Brain microvascular endothelial cell (primary cell): ENCODE data around the gene IRF2BPL.

Experiments
- DNase-seq: peaks from one replicate; pipeline ENCODE4 v3.0.0-alpha.2; 2020
- H3K27ac ChIP-seq: fragments of 250-450 bp; sonication (Bioruptor Pico); 2 replicates; pipeline ENCODE4 v1.5.1; 2020; ENCODE audit warnings: mild to moderate bottlenecking, moderate library complexity
- H3K27me3 ChIP-seq: fragments of 250-450 bp; sonication (Bioruptor Pico); replicated peaks from 2 replicates; pipeline ENCODE4 v1.5.1; 2020; ENCODE audit warnings: mild to moderate bottlenecking
- H3K36me3 ChIP-seq: fragments of 250-450 bp; sonication (Bioruptor Pico); replicated peaks from 2 replicates; pipeline ENCODE4 v1.5.1; 2020; ENCODE audit warnings: mild to moderate bottlenecking
- H3K4me3 ChIP-seq: 2 replicates; pipeline ENCODE4 v1.5.1; 2011; ENCODE audit warnings: low read depth, mild to moderate bottlenecking, control low read depth, low read length, moderate library complexity
- CTCF ChIP-seq: IDR thresholded peaks from 2 replicates; pipeline ENCODE4 v1.5.1; 2011; ENCODE audit warnings: low read depth, mild to moderate bottlenecking, moderate library complexity, low read length, control low read depth, inconsistent platforms; ENCODE audit errors: missing control alignments
- in situ Hi-C: cut with HindIII; loops from 2 replicates; pipeline ENCODE4 v1.10.0; 2017; ENCODE audit warnings: low sequenced_read_pairs, low pct_ligation_motif_present

IRF2BPL gene

DNA sequence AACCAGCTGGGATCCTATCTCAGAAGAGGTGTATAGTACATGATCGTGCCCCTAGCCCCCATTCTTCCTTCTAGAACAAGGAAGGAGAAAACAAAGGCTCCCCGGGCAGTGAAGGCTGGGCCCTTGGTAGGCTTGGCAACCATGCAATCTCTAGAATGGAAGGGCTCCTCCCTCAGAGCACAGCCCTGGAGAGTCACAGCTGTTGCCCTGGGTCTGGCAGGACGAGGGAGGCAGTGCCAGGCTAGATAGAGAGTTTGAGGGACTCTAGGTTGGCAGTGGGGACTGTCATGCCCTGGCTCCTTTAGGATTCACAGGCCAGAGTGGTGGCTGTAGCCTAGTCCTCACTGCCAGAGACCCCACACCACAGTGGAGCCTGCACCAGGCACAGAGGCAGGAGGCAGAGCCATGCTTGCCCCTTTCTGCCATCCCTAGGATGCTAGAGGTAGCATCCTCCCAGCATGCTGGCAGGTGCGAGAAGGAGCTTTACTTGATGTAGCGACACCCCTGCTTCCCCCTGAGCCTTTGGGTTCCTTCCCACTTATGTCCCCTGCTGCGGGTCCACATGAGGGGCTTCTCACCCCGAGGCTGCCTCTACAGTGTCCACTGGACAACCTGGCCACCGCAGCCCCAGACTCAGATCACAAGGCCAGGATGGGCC, 36.1 kb upstream of the IRF2BPL start:
- in situ Hi-C loops, result no loop called here
- TF ChIP-seq CTCF, result no peak
- H3K36me3 ChIP-seq, result no peaks in the 10 kb centered on the region
- H3K27ac ChIP-seq, result no peak overlapping the region
- no peak for DNase-seq
- H3K27me3 ChIP-seq, result no peaks in the 10 kb centered on the region
- H3K4me3 ChIP-seq, result no peak overlapping the region

DNA sequence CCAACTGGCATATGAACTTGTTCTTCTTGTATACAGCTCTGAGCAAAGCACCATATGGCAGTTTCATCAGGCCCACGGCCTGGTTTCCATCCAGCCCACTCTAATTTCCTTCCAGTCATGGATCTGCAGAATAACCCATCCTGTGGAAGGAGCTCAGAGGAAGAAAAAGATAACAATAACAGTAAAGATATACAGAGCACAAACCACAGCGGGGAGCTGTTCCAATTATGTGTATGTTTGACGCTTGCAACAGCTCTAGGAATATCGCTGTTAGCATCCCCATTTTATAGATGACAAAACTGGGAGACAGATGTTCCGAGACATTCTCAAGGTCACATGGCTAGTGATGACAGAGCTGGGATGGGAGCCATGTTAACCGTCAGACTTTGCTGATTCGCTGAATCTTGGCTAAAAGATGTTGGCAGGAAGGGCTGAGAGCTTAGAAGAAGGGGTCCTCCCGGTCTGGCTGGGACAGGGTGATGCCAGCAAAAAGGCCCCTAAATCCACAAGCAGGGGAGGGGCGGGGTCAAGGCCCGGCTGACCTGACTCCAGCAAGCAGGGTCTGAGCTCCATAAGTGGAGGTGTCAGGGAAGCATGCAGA, 35.2 kb upstream of the IRF2BPL start:
- H3K27me3 ChIP-seq, result no peaks in the 10 kb centered on the region
- no peak for DNase-seq
- no peak overlapping the region for H3K4me3 ChIP-seq
- H3K36me3 ChIP-seq, result no peaks in the 10 kb centered on the region
- no peak overlapping the region for H3K27ac ChIP-seq
- no peak for TF ChIP-seq CTCF
- in situ Hi-C loops, result no loop called here

- DNase-seq, result no peak
- H3K27ac ChIP-seq, result no peak overlapping the region
- TF ChIP-seq CTCF, result no peak
Measured at GRCh38 chr14:77062261-77062660, 33.8 kb upstream of the IRF2BPL start.

DNA sequence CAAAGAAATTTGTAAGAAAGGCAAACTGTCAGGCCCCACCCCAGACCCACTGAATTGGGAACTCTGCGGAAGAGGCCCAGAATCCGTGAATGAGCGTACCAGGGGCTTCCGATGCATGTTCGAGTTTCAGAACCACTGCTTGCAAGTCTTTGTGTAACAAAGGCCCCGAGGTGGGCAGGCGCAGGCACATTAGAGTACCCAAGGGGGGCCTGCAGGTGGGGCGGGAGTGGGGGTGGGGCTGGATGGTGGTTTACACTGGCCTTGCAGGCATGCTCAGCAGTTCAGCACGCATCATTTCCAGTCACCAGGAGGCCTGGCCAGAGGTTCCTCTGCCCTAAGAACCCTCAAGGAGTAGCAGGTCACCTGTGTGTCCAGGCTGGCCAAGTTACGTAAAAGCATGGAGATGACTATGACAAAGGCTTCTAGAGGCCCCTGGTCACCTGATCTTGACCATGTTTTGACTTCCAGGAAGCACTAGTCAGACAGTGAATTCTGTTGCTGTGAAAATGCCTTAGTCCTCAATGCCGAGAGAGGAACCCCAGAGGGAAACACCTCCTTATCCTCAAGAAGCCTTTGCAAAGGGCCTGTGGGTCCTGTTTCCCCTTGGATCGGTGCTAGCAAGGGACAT, 33.2 kb upstream of the IRF2BPL start:
- H3K36me3 ChIP-seq, result no peaks in the 10 kb centered on the region
- no peaks in the 10 kb centered on the region for H3K27me3 ChIP-seq
- DNase-seq, result no peak
- in situ Hi-C loops, result no loop called here
- no peak overlapping the region for H3K27ac ChIP-seq
- no peak for TF ChIP-seq CTCF
- no peak overlapping the region for H3K4me3 ChIP-seq

More at GRCh38 chr14:77062261-77062660, 33.8 kb upstream of the IRF2BPL start:
- Histone ChIP-seq H3K36me3 (no peaks in the 10 kb centered on the region), H3K27me3 (no peaks in the 10 kb centered on the region), H3K4me3 (no peak overlapping the region)
- in situ Hi-C loops, result no loop called here

DNA sequence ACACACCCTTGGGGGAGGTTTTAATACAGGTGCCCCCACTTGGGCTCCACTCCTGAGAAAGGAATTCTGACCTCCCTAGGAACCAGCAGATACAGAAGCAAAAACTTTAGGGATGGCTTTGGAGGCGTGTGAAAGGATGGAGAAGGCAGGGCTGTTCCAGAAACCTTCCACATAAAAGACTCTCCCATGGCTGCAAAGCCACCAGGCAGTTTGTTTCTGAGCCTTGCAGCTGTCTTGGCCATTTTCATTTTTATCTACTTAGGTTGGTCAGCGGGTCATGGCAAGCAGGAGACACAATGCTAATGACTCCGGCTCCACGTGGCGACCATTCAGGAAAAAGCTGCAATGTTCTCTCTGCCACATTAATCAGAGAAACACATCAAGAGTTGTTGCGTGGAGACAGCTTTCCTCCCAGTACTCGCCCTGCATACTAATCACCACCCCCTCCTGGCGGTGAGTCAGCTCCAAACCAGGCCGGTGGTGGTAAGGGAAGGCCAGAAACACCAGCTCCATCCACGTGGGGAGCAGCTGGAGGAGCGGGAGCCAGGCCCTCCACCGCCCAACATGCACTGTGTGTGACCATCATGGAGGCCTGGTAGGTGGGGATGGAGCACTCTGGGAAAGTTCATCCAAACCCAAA, 30.9 kb upstream of the IRF2BPL start:
- no peaks in the 10 kb centered on the region for H3K27me3 ChIP-seq
- no peak overlapping the region for H3K4me3 ChIP-seq
- in situ Hi-C loops, result no loop called here
- no peaks in the 10 kb centered on the region for H3K36me3 ChIP-seq
- TF ChIP-seq CTCF, result peak; percentile 61
- H3K27ac ChIP-seq, result peak overlapping the region; percentile 11
- peak; percentile 90 for DNase-seq
